ENCODE data around the gene BACE2. TPM values are rescaled to one million over a fixed set of nuclear protein-coding genes. Genes with fewer than 3 reads are reported as not detected.
"Not testable (repeated sequence)": the region's sequence is repeated elsewhere in the genome, so short reads cannot be mapped to it uniquely, and the experiment has no call there.

Gene BACE2
- total and polyA plus RNA-seq, 2 experiments from 2014 or later: 28.4 to 37.0 TPM

DNA sequence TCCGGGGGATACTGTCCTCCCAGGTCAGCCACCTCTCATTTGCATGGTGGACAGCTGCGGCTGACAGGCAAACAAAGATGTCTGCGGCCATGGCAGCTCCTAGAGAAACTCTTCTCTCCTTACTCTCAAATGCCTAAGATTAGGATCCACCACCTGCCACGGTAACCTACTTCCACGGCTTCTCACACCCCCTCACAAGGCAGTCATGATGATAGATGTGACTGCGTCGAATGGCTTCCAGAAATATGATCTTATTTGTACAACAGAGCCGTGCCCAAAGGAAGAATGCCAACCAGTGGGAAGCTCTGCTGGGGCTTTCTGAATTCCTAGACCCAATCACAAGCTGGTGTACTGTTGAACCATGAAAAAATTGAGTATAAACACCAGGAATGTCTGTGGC lies 73.4 kb downstream of the BACE2 start:
- H3K79me2 ChIP-seq: no peaks in the 10 kb centered on the region
- no peaks in the 10 kb centered on the region for H4K20me1 ChIP-seq (ENCODE audit: insufficient read depth, poor library complexity, severe bottlenecking)
- WGBS (ENCODE audit: low lambda C conversion rate, missing lambda C conversion rate): 84% methylated on average over 8 of the region's 8 CpGs
- H3K36me3 ChIP-seq (replicated peaks; ENCODE audit: insufficient read depth, low read depth): no peaks in the 10 kb centered on the region
- no peaks in the 10 kb centered on the region for H3K27me3 ChIP-seq
- no peak overlapping the region for H2AFZ ChIP-seq
- TF ChIP-seq EZH2 (IDR thresholded peaks at IDR 0.05; ENCODE audit: borderline replicate concordance): no peak
- no peak for TF ChIP-seq EZH2phosphoT487 (IDR thresholded peaks at IDR 0.05; ENCODE audit: low read depth, severe bottlenecking, unreplicated experiment)
- TF ChIP-seq, protein P1, sequence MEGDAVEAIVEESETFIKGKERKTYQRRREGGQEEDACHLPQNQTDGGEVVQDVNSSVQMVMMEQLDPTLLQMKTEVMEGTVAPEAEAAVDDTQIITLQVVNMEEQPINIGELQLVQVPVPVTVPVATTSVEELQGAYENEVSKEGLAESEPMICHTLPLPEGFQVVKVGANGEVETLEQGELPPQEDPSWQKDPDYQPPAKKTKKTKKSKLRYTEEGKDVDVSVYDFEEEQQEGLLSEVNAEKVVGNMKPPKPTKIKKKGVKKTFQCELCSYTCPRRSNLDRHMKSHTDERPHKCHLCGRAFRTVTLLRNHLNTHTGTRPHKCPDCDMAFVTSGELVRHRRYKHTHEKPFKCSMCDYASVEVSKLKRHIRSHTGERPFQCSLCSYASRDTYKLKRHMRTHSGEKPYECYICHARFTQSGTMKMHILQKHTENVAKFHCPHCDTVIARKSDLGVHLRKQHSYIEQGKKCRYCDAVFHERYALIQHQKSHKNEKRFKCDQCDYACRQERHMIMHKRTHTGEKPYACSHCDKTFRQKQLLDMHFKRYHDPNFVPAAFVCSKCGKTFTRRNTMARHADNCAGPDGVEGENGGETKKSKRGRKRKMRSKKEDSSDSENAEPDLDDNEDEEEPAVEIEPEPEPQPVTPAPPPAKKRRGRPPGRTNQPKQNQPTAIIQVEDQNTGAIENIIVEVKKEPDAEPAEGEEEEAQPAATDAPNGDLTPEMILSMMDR (IDR thresholded peaks at IDR 0.05; ENCODE audit: poor library complexity): no peak
- no peak overlapping the region for H3K4me2 ChIP-seq
- H3K4me1 ChIP-seq (ENCODE audit: insufficient read depth): no peaks in the 10 kb centered on the region
- no peak for DNase-seq (ENCODE audit: low spot score)
- no peaks in the 10 kb centered on the region for H3K9me3 ChIP-seq (ENCODE audit: low read depth)
- no peak overlapping the region for H3K27ac ChIP-seq
- no peaks in the 10 kb centered on the region for H3K9me2 ChIP-seq (replicated peaks; ENCODE audit: insufficient read depth)
- no peak overlapping the region for H3K4me3 ChIP-seq

DNA sequence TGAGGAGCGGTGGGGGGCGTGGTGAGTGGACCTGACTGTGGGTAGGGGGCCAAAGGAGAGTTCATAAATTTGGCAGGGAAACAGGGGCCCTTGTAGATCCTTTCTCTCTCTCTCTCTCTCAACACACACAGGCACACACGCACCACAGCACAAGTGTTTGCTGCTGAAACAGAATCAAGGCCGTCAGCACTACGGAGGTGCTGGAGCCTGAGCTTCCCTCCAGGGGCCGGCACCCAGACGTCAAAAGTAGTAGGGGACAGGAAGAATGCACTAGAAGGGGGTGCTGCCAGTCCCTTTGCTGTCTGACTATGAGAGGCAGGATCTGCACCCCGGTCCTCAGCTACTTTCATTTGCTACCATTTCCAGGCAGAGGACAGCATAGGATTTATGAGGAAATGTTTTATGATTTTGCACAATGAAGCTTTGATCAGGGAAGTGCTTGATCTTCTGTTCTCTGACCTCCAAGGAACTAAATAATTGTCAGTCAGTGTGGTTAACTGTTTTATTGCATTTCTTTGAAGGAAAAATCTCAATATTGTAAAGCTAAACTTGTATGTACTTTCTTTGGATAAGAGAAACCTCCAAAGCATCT lies 74.4 kb downstream of the BACE2 start:
- H3K36me3 ChIP-seq (replicated peaks; ENCODE audit: insufficient read depth, low read depth): no peaks in the 10 kb centered on the region
- H3K4me1 ChIP-seq (ENCODE audit: insufficient read depth): no peaks in the 10 kb centered on the region
- 66% methylated on average over 8 of the region's 8 CpGs for WGBS (ENCODE audit: low lambda C conversion rate, missing lambda C conversion rate)
- DNase-seq (ENCODE audit: low spot score): no peak
- no peak overlapping the region for H2AFZ ChIP-seq
- H4K20me1 ChIP-seq (ENCODE audit: insufficient read depth, poor library complexity, severe bottlenecking): no peaks in the 10 kb centered on the region
- no peak overlapping the region for H3K27ac ChIP-seq
- H3K9me2 ChIP-seq (replicated peaks; ENCODE audit: insufficient read depth): no peaks in the 10 kb centered on the region
- H3K27me3 ChIP-seq: no peaks in the 10 kb centered on the region
- H3K4me2 ChIP-seq: no peak overlapping the region
- H3K9me3 ChIP-seq (ENCODE audit: low read depth): no peaks in the 10 kb centered on the region
- TF ChIP-seq EZH2 (IDR thresholded peaks at IDR 0.05; ENCODE audit: borderline replicate concordance) (no peak), EZH2phosphoT487 (IDR thresholded peaks at IDR 0.05; ENCODE audit: low read depth, severe bottlenecking, unreplicated experiment) (no peak)
- TF ChIP-seq, protein P1 (IDR thresholded peaks at IDR 0.05; ENCODE audit: poor library complexity): no peak
- no peaks in the 10 kb centered on the region for H3K79me2 ChIP-seq
- H3K4me3 ChIP-seq: no peak overlapping the region

GRCh38 chr21:41243107-41243506 lies 75.1 kb downstream of the BACE2 start:
- Histone ChIP-seq H4K20me1 (ENCODE audit: insufficient read depth, poor library complexity, severe bottlenecking) (no peaks in the 10 kb centered on the region), H2AFZ (no peak overlapping the region), H3K27ac (no peak overlapping the region), H3K9me2 (replicated peaks; ENCODE audit: insufficient read depth) (no peaks in the 10 kb centered on the region), H3K9me3 (ENCODE audit: low read depth) (no peaks in the 10 kb centered on the region), H3K4me2 (no peak overlapping the region), H3K36me3 (replicated peaks; ENCODE audit: insufficient read depth, low read depth) (no peaks in the 10 kb centered on the region), H3K4me1 (ENCODE audit: insufficient read depth) (no peaks in the 10 kb centered on the region), H3K79me2 (no peaks in the 10 kb centered on the region), H3K27me3 (no peaks in the 10 kb centered on the region), H3K4me3 (no peak overlapping the region)
- no peak for DNase-seq (ENCODE audit: low spot score)
- 97% methylated on average over 7 of the region's 7 CpGs for WGBS (ENCODE audit: low lambda C conversion rate, missing lambda C conversion rate)
- TF ChIP-seq, protein P1 (IDR thresholded peaks at IDR 0.05; ENCODE audit: poor library complexity): no peak
- TF ChIP-seq EZH2 (IDR thresholded peaks at IDR 0.05; ENCODE audit: borderline replicate concordance): no peak

- H2AFZ ChIP-seq; H3K79me2 ChIP-seq; H3K9me2 ChIP-seq (replicated peaks; ENCODE audit: insufficient read depth); H4K20me1 ChIP-seq (ENCODE audit: insufficient read depth, poor library complexity, severe bottlenecking); H3K4me2 ChIP-seq; H3K27me3 ChIP-seq; H3K4me1 ChIP-seq (ENCODE audit: insufficient read depth); H3K9me3 ChIP-seq (ENCODE audit: low read depth); DNase-seq (ENCODE audit: low spot score); H3K4me3 ChIP-seq; H3K27ac ChIP-seq; H3K36me3 ChIP-seq (replicated peaks; ENCODE audit: insufficient read depth, low read depth): not testable (repeated sequence)
- WGBS (ENCODE audit: low lambda C conversion rate, missing lambda C conversion rate): 82% methylated on average over 8 of the region's 8 CpGs
These were observed 76.4 kb downstream of the BACE2 start for GRCh38 chr21:41244266-41244880.
